ENCODE measurements around the gene KAZN. TPM values are rescaled to one million over a fixed set of nuclear protein-coding genes. Genes with fewer than 3 reads are reported as not detected.

KAZN gene
- total and polyA plus RNA-seq, 2 of the 8 experiments (the other 6 are each of a cell fraction or from before 2014, with no cell fraction given), result 3.7 to 11.8 TPM

DNA sequence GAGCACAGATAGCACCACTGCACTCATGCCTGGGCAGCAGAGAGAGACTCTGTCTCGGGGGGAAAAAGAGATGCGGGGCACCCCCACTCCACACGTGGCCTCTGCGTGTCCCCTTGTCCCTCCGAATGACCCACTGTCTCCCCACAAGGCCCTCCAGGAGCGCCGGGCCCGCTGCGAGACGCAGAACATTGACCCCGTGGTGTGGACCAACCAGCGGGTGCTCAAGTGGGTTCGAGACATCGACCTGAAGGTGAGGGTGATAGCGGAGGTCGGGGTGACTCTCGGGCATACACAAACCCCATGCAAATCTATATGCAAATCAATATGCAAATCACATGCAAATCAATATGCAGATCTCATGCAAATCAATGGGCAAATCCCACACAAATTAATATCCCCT lies 504.7 kb downstream of the KAZN start (continued):
- TF ChIP-seq, protein P1, sequence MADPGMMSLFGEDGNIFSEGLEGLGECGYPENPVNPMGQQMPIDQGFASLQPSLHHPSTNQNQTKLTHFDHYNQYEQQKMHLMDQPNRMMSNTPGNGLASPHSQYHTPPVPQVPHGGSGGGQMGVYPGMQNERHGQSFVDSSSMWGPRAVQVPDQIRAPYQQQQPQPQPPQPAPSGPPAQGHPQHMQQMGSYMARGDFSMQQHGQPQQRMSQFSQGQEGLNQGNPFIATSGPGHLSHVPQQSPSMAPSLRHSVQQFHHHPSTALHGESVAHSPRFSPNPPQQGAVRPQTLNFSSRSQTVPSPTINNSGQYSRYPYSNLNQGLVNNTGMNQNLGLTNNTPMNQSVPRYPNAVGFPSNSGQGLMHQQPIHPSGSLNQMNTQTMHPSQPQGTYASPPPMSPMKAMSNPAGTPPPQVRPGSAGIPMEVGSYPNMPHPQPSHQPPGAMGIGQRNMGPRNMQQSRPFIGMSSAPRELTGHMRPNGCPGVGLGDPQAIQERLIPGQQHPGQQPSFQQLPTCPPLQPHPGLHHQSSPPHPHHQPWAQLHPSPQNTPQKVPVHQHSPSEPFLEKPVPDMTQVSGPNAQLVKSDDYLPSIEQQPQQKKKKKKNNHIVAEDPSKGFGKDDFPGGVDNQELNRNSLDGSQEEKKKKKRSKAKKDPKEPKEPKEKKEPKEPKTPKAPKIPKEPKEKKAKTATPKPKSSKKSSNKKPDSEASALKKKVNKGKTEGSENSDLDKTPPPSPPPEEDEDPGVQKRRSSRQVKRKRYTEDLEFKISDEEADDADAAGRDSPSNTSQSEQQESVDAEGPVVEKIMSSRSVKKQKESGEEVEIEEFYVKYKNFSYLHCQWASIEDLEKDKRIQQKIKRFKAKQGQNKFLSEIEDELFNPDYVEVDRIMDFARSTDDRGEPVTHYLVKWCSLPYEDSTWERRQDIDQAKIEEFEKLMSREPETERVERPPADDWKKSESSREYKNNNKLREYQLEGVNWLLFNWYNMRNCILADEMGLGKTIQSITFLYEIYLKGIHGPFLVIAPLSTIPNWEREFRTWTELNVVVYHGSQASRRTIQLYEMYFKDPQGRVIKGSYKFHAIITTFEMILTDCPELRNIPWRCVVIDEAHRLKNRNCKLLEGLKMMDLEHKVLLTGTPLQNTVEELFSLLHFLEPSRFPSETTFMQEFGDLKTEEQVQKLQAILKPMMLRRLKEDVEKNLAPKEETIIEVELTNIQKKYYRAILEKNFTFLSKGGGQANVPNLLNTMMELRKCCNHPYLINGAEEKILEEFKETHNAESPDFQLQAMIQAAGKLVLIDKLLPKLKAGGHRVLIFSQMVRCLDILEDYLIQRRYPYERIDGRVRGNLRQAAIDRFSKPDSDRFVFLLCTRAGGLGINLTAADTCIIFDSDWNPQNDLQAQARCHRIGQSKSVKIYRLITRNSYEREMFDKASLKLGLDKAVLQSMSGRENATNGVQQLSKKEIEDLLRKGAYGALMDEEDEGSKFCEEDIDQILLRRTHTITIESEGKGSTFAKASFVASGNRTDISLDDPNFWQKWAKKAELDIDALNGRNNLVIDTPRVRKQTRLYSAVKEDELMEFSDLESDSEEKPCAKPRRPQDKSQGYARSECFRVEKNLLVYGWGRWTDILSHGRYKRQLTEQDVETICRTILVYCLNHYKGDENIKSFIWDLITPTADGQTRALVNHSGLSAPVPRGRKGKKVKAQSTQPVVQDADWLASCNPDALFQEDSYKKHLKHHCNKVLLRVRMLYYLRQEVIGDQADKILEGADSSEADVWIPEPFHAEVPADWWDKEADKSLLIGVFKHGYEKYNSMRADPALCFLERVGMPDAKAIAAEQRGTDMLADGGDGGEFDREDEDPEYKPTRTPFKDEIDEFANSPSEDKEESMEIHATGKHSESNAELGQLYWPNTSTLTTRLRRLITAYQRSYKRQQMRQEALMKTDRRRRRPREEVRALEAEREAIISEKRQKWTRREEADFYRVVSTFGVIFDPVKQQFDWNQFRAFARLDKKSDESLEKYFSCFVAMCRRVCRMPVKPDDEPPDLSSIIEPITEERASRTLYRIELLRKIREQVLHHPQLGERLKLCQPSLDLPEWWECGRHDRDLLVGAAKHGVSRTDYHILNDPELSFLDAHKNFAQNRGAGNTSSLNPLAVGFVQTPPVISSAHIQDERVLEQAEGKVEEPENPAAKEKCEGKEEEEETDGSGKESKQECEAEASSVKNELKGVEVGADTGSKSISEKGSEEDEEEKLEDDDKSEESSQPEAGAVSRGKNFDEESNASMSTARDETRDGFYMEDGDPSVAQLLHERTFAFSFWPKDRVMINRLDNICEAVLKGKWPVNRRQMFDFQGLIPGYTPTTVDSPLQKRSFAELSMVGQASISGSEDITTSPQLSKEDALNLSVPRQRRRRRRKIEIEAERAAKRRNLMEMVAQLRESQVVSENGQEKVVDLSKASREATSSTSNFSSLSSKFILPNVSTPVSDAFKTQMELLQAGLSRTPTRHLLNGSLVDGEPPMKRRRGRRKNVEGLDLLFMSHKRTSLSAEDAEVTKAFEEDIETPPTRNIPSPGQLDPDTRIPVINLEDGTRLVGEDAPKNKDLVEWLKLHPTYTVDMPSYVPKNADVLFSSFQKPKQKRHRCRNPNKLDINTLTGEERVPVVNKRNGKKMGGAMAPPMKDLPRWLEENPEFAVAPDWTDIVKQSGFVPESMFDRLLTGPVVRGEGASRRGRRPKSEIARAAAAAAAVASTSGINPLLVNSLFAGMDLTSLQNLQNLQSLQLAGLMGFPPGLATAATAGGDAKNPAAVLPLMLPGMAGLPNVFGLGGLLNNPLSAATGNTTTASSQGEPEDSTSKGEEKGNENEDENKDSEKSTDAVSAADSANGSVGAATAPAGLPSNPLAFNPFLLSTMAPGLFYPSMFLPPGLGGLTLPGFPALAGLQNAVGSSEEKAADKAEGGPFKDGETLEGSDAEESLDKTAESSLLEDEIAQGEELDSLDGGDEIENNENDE (IDR thresholded peaks at IDR 0.05; ENCODE audit: insufficient replicate concordance, low read length), result no peak
- TF ChIP-seq HDAC6 (IDR thresholded peaks at IDR 0.05; ENCODE audit: low read depth, low read length) (no peak), POLR2AphosphoS5 (IDR thresholded peaks at IDR 0.05; ENCODE audit: low read depth, low read length) (no peak), BCL11A (IDR thresholded peaks at IDR 0.05; ENCODE audit: low read depth in 2 of 2, low read length in 2 of 2) (no peak), CTBP2 (IDR thresholded peaks at IDR 0.05; ENCODE audit: borderline replicate concordance, insufficient read depth, insufficient read length, low read length) (no peak), CREB1 (IDR thresholded peaks at IDR 0.05) (no peak), KDM1A (IDR thresholded peaks at IDR 0.05; ENCODE audit: borderline replicate concordance, low read length) (no peak), CBX8 (IDR thresholded peaks at IDR 0.05; ENCODE audit: borderline replicate concordance, low read depth, low read length) (no peak)
- TF ChIP-seq, protein P2, sequence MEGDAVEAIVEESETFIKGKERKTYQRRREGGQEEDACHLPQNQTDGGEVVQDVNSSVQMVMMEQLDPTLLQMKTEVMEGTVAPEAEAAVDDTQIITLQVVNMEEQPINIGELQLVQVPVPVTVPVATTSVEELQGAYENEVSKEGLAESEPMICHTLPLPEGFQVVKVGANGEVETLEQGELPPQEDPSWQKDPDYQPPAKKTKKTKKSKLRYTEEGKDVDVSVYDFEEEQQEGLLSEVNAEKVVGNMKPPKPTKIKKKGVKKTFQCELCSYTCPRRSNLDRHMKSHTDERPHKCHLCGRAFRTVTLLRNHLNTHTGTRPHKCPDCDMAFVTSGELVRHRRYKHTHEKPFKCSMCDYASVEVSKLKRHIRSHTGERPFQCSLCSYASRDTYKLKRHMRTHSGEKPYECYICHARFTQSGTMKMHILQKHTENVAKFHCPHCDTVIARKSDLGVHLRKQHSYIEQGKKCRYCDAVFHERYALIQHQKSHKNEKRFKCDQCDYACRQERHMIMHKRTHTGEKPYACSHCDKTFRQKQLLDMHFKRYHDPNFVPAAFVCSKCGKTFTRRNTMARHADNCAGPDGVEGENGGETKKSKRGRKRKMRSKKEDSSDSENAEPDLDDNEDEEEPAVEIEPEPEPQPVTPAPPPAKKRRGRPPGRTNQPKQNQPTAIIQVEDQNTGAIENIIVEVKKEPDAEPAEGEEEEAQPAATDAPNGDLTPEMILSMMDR (IDR thresholded peaks at IDR 0.05; ENCODE audit: control extremely low read depth in 1 of 3, insufficient read depth in 1 of 3, low read depth in 1 of 3, low read length in 3 of 3), result no peak
